GM19438 (cell line): ENCODE measurements around the gene CNTNAP2.

Experiments used
- ATAC-seq: cut with Tn5 transposase; IDR thresholded peaks from one replicate; pipeline ENCODE4 v1.9.1; 2021; ENCODE audit warnings: low read depth; ENCODE audit not compliant: unreplicated experiment

Gene CNTNAP2

GRCh38 chr7:148245381-148245780, 2128.8 kb downstream of the CNTNAP2 start:
- ATAC-seq = no peak

- no peak for ATAC-seq
Observed at GRCh38 chr7:148253629-148254028, 2137.0 kb downstream of the CNTNAP2 start.

GRCh38 chr7:148255333-148255732, 2138.7 kb downstream of the CNTNAP2 start:
- ATAC-seq = no peak

GRCh38 chr7:148256433-148256832, 2139.8 kb downstream of the CNTNAP2 start:
- no peak for ATAC-seq

GRCh38 chr7:148260599-148260998, 2144.0 kb downstream of the CNTNAP2 start:
- no peak for ATAC-seq

GRCh38 chr7:148261523-148261922, 2144.9 kb downstream of the CNTNAP2 start:
- ATAC-seq = no peak

GRCh38 chr7:148261996-148262688, 2145.5 kb downstream of the CNTNAP2 start:
- ATAC-seq = no peak

- ATAC-seq = peak; percentile 79
Observed at GRCh38 chr7:148262721-148263229, 2146.2 kb downstream of the CNTNAP2 start.

GRCh38 chr7:148264933-148265557, 2148.4 kb downstream of the CNTNAP2 start:
- ATAC-seq = no peak

- no peak for ATAC-seq
Observed at GRCh38 chr7:148265896-148266295, 2149.3 kb downstream of the CNTNAP2 start.

GRCh38 chr7:148266795-148267194, 2150.2 kb downstream of the CNTNAP2 start:
- ATAC-seq = no peak

GRCh38 chr7:148270576-148270975, 2154.0 kb downstream of the CNTNAP2 start:
- no peak for ATAC-seq

GRCh38 chr7:148274118-148274517, 2157.5 kb downstream of the CNTNAP2 start:
- no peak for ATAC-seq

- ATAC-seq = no peak
Observed at GRCh38 chr7:148275359-148275890, 2158.8 kb downstream of the CNTNAP2 start.

GRCh38 chr7:148276314-148277041, 2159.9 kb downstream of the CNTNAP2 start:
- no peak for ATAC-seq

- ATAC-seq = no peak
Observed at GRCh38 chr7:148277042-148277660, 2160.6 kb downstream of the CNTNAP2 start.

GRCh38 chr7:148286150-148286549, 2169.5 kb downstream of the CNTNAP2 start:
- ATAC-seq = no peak

GRCh38 chr7:148287538-148287937, 2170.9 kb downstream of the CNTNAP2 start:
- no peak for ATAC-seq

GRCh38 chr7:148288592-148289151, 2172.1 kb downstream of the CNTNAP2 start:
- no peak for ATAC-seq

- ATAC-seq = no peak
Observed at GRCh38 chr7:148289630-148290029, 2173.0 kb downstream of the CNTNAP2 start.
